ENCODE results near the gene TSEN54. TPM values are rescaled to one million over a fixed set of nuclear protein-coding genes. Genes with fewer than 3 reads are reported as not detected.
A peak's percentile ranks its signal among the peaks of the same experiment; 100 is the strongest.

The TSEN54 gene
- total and polyA plus RNA-seq, 8 donors, result 14.9 to 105 (median 19.5) TPM

DNA sequence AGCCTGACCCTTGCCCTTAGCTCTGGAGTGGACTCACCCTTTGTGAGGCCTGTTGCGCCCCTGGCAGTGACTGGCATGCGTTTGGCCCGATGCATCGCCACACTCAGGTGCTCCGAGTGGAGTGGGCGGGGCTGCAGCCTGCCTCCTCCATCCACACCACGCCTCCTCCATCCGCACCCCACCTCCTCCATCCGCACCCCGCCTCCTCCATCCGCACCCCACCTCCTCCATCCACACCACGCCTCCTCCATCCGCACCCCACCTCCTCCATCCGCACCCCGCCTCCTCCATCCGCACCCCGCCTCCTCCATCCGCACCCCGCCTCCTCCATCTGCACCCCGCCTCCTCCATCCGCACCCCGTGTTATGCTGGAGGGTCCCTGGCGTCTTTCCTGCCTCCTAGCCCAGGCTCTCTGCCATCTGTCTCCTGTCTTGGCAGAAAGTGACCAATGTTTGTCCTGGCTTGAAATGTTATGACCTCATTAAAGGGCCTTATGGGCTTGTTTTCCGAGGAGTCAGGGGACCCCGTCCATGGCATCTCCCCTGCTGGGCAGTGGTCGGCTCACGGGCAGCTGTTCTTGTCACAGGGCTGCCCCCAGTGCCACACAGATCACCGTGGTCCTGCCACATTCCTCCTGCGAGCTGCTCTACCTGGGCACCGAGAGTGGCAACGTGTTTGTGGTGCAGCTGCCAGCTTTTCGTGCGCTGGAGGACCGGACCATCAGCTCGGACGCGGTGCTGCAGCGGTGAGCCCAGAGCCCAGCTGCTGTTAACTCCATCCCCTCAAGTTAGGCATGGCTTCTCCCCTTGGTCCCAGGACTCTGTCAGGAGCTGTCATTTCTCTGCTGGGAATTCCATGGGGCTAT lies 42.6 kb downstream of the TSEN54 start:
- intact Hi-C loops (cut with DNase I), result no loop called here
- Histone ChIP-seq H3K27me3 (no peaks in the 10 kb centered on the region), H3K4me1 (peaks cover 40 to 42% (median 41%) of the 10 kb centered on the region in 3 donors), H3K27ac (peak overlapping the region; percentile 89 to 93 (median 92)), H3K9me3 (no peaks in the 10 kb centered on the region), H3K36me3 (peaks cover 0 to 17% (median 12%) of the 10 kb centered on the region in 3 donors), H3K4me3 (peak overlapping the region in 1 of 4 donors; percentile 25)
- WGBS, 2 donors, result 39 to 43% methylated on average over 30 to 35 of the region's 38 CpGs
- ATAC-seq (no peak), FAIRE-seq (no peak), DNase-seq (peak in 2 of 6 donors; percentile 45 to 72)
- TF ChIP-seq CTCF (IDR thresholded peaks at IDR 0.05), result no peak

DNA sequence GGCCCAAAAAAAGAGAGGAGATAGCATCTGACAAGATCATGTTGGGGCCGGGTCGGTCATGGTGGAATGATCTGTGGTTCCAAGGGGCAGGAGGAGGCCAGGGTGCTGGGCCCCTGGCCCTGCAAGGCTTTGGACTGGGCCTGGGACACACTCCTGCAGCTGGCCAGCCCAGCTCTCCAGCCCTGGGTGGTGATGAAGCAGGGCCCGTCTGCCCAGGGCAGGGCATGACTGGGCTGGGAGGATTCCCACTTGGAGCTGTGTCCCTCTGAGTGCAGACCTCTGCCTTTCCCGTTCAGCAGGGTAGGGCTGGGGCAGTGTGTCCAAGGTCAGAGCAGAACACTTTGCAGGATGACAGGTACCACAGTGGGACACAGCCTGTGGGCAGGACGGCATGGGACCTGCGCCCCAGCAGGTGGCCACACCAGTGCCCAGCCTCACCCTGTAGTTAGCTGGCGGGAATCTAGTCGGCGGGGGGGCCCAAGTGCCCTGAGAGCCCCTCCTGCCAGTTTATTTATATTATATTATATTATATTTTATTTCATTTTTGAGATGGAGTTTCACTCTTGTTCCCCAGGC lies 43.7 kb downstream of the TSEN54 start:
- DNase-seq (peak in 1 of 6 donors; percentile 64), FAIRE-seq (no peak), ATAC-seq (no peak)
- Histone ChIP-seq H3K27me3 (no peaks in the 10 kb centered on the region), H3K4me3 (no peak overlapping the region), H3K36me3 (peaks cover 0 to 28% (median 22%) of the 10 kb centered on the region in 3 donors), H3K9me3 (no peaks in the 10 kb centered on the region), H3K27ac (no peak overlapping the region), H3K4me1 (peaks cover 40 to 42% (median 41%) of the 10 kb centered on the region in 3 donors)
- intact Hi-C loops (cut with DNase I), result no loop called here
- TF ChIP-seq CTCF (IDR thresholded peaks at IDR 0.05), result no peak
- 73 to 75% methylated on average over 9 of the region's 9 CpGs for WGBS, 2 donors

DNA sequence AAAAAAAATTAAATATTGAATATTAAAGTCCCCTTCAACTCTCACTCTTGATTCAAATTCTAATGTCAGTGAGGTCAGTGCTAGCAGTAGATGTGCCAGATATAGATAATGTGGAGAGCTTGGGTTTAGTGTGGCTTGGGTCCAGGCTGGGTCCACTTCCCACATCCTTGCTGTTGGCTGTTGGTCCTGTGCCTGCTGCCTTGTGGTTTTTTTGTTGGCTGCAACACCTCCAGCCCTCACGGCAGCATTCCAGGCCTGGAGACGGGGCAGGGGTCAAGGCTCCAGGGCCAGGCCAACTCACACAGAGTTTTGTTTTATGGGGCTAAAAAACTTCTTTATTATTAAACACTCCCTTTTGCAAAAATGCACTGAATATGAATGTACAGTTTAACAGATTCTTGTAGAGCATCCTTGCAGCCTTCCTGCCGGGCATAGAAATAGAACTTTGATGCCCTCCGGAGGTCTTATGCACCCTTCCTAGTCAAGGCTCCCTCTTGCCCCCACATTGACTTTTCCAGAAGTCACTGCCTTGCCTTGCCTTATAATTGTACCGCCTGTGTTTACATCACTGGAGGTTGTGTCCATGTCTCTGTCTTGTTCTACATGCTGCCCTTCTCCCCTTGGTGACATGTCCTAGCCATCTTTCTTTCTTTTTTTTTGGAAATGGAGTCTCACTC lies 45.7 kb downstream of the TSEN54 start:
- no peak overlapping the region for H3K4me3 ChIP-seq
- intact Hi-C loops (cut with DNase I), result no loop called here
- no peaks in the 10 kb centered on the region for H3K9me3 ChIP-seq
- 70 to 73% methylated on average over 5 of the region's 5 CpGs for WGBS, 2 donors
- peaks cover 0 to 44% (median 26%) of the 10 kb centered on the region in 3 donors for H3K36me3 ChIP-seq
- no peak overlapping the region for H3K27ac ChIP-seq
- H3K27me3 ChIP-seq, result no peaks in the 10 kb centered on the region
- peaks cover 23 to 25% (median 24%) of the 10 kb centered on the region in 3 donors for H3K4me1 ChIP-seq
- ATAC-seq (no peak), DNase-seq (no peak), FAIRE-seq (no peak)
- TF ChIP-seq CTCF (IDR thresholded peaks at IDR 0.05), result no peak

DNA sequence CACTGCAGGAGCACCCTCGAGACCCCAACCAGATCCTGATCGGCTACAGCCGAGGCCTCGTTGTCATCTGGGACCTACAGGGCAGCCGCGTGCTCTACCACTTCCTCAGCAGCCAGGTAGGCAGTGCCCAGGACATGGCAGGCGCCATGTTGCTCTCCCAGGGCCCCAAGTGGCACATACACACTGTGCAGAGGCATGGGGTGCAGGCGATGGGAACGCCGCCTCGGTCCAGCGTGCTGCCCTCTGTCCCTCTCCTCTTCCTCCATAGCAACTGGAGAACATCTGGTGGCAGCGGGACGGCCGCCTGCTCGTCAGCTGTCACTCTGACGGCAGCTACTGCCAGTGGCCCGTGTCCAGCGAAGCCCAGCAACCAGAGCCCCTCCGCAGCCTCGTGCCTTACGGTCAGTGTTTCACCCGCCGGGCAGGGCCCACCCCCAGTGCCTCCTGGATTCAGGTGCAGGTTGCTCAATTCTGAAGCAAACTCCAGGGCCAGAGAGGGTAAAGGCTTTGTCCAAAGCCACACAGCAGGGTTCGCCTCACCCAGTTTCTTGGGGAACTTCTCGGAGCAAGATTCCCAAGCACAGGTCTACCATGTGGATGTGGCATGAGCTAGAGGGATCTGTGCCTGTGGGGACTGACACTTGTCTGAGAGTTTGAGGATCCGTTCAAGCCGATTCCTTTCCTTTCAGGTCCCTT lies 46.9 kb downstream of the TSEN54 start:
- intact Hi-C loops (cut with DNase I), result no loop called here
- no peak for ATAC-seq
- H3K36me3 ChIP-seq, result peaks cover 0 to 52% (median 26%) of the 10 kb centered on the region in 3 donors
- WGBS, 2 donors, result 89 to 92% methylated on average over 27 to 28 of the region's 28 CpGs
- TF ChIP-seq CTCF (IDR thresholded peaks at IDR 0.05), result no peak
- FAIRE-seq, result no peak
- no peak overlapping the region for H3K27ac ChIP-seq
- no peak overlapping the region for H3K4me3 ChIP-seq
- H3K4me1 ChIP-seq, result peaks cover 16 to 20% (median 18%) of the 10 kb centered on the region in 3 donors
- peak in 1 of 6 donors; percentile 66 for DNase-seq
- no peaks in the 10 kb centered on the region for H3K27me3 ChIP-seq
- H3K9me3 ChIP-seq, result no peaks in the 10 kb centered on the region
